Hematopoietic multipotent progenitor cell treated with erythropoietin and hydrocortisone succinate and interleukin-3 and kit ligand, for 8 days (in vitro differentiated cells): ENCODE data around the gene C1QTNF9.
"Not testable (repeated sequence)": the region's sequence is repeated elsewhere in the genome, so short reads cannot be mapped to it uniquely, and the experiment has no call there.

Source experiments
- DNase-seq: peaks from one replicate; pipeline ENCODE4 v3.0.0-alpha.2; 2015

Gene C1QTNF9

DNA sequence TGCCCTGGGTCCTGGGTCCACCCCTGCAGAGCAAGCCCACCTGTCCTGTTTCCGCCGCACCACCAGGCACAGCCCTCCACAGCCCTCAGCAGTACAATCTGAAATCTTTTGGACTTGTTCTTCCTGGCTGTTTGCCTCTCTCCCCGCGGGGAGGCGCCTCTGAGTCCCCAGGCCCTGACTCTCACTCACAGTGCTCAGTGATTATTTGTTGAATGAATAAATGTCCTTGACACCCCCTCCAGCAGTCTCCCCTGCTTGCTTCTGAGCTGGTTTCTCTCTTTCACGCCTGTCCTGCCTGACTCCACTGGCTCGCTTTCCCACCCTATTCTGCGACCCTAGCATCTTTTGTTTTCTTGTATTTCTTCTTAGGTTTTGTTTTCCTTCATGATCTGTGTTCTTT lies 56.9 kb downstream of the C1QTNF9 start:
- not testable (repeated sequence) for DNase-seq

DNA sequence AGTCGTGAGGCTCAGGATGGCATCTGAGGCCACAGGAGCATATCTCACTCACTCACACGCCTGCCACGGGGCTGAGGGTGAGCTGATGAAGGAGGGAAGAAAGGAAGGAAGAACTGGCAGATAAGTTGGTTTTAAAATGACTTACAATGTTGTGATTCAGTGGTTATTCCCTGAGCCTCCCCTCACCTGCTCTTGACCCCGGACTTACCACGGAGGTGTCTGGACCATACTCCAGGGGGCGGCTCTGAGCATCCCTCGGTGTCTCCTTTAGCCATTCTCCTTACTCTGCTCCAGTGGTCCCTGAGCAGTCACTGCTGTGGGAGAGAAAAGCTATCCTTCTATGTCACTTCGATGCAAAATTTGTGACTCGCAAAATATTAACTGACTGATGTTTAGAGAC lies 61.9 kb downstream of the C1QTNF9 start:
- not testable (repeated sequence) for DNase-seq
